Right ventricle myocardium superior (tissue), 1 donor: ENCODE results near the gene LUC7L3. TPM values are rescaled to one million over a fixed set of nuclear protein-coding genes. Genes with fewer than 3 reads are reported as not detected.
"Not testable (repeated sequence)": the region's sequence is repeated elsewhere in the genome, so short reads cannot be mapped to it uniquely, and the experiment has no call there.

Experiments used
- ATAC-seq: fragments of 200-7000 bp; cut with Tn5 transposase; one replicate; pipeline ENCODE4 v1.9.1; 2020; ENCODE audit warnings: mild to moderate bottlenecking; ENCODE audit not compliant: poor library complexity
- DNase-seq: peaks from one replicate; pipeline ENCODE4 v3.0.0-alpha.2; 2020
- intact Hi-C: fragments of 100-400 bp; cut with DNase I; formaldehyde crosslinking; loops from one replicate; pipeline ENCODE4 v1.11.2; 2022
- total RNA-seq: library from RNA; stranded (reverse); fragmentation: NEBNext Ultra II Directional; extraction: Animal tissue kit (Norgen Biotek cat#: 25700); gene quantifications from one replicate; pipeline ENCODE4 v1.2.1, GENCODE V29; 2021
- donor health status: DM: no; HTN: yes; CAD: no; lungs with severe emphysema.

Gene LUC7L3
- total RNA-seq, 1 donor from 2014 or later, result 58.1 TPM

GRCh38 chr17:50699410-50699809 lies 20.0 kb upstream of the LUC7L3 start:
- ATAC-seq, result no peak
- intact Hi-C loops, result no loop called here

GRCh38 chr17:50703162-50703561 lies 16.2 kb upstream of the LUC7L3 start:
- DNase-seq, result no peak
- intact Hi-C loops, result loop anchor here (5.0 kb wide), 1 partner anchor 156 kb away; the partner anchor contains the start of gene SPATA20
- ATAC-seq, result no peak

More at GRCh38 chr17:50699410-50699809, 20.0 kb upstream of the LUC7L3 start:
- no peak for DNase-seq

GRCh38 chr17:50707289-50708049 lies 11.9 kb upstream of the LUC7L3 start, which contains the start of gene ANKRD40:
Gene ANKRD40, minus strand, starts transcription at chr17:50707914. Its CDS starts 260 bp downstream, at chr17:50707654.
- DNase-seq, result peak; percentile 92
- intact Hi-C loops, result no loop called here
- ATAC-seq, result peak; percentile 86

GRCh38 chr17:50708050-50709000 lies 11.1 kb upstream of the LUC7L3 start:
- DNase-seq (no peak), ATAC-seq (peak; percentile 28)
- intact Hi-C loops, result no loop called here

GRCh38 chr17:50709053-50709452 lies 10.3 kb upstream of the LUC7L3 start:
- ATAC-seq, intact Hi-C loops, DNase-seq: not testable (repeated sequence)

- intact Hi-C loops, result no loop called here
- DNase-seq, result no peak
- no peak for ATAC-seq
Measured at GRCh38 chr17:50710025-50710424, 9.4 kb upstream of the LUC7L3 start.

- intact Hi-C loops, result no loop called here
- no peak for ATAC-seq
- DNase-seq, result no peak
Measured at GRCh38 chr17:50710650-50711049, 8.8 kb upstream of the LUC7L3 start.

- DNase-seq (no peak), ATAC-seq (no peak)
- intact Hi-C loops, result no loop called here
Measured at GRCh38 chr17:50712641-50713040, 6.8 kb upstream of the LUC7L3 start.

GRCh38 chr17:50715471-50715870 lies 3.9 kb upstream of the LUC7L3 start:
- intact Hi-C loops, result no loop called here
- DNase-seq (no peak), ATAC-seq (no peak)

- intact Hi-C loops, result no loop called here
- no peak for DNase-seq
- no peak for ATAC-seq
Measured at GRCh38 chr17:50719924-50720794, 756 bp downstream of the LUC7L3 start.

- intact Hi-C loops, result no loop called here
- ATAC-seq, result no peak
- no peak for DNase-seq
Measured at GRCh38 chr17:50721194-50722010, 2.0 kb downstream of the LUC7L3 start.

- no peak for DNase-seq
- ATAC-seq, result no peak
- intact Hi-C loops, result no loop called here
Measured at GRCh38 chr17:50722746-50723145, 3.3 kb downstream of the LUC7L3 start.

GRCh38 chr17:50724622-50725021 lies 5.2 kb downstream of the LUC7L3 start:
- DNase-seq, intact Hi-C loops, ATAC-seq: not testable (repeated sequence)

GRCh38 chr17:50725769-50726655 lies 6.6 kb downstream of the LUC7L3 start:
- no peak for ATAC-seq
- intact Hi-C loops, result no loop called here
- no peak for DNase-seq

GRCh38 chr17:50728112-50728429 lies 8.7 kb downstream of the LUC7L3 start:
- intact Hi-C loops, result no loop called here

GRCh38 chr17:50728881-50729765 lies 9.7 kb downstream of the LUC7L3 start:
- intact Hi-C loops, result no loop called here
- no peak for DNase-seq
- ATAC-seq, result peak; percentile 16

More at GRCh38 chr17:50728112-50728429, 8.7 kb downstream of the LUC7L3 start:
- DNase-seq (no peak), ATAC-seq (no peak)
